PFSK-1 (cell line): ENCODE data around the gene ADCYAP1R1.

Source experiments
- FOXP2 ChIP-seq: optimal IDR thresholded peaks from 2 replicates; pipeline ENCODE3; 2011; ENCODE audit warnings: borderline replicate concordance, control low read depth, inconsistent platforms; ENCODE audit not compliant: insufficient read depth; ENCODE audit errors: extremely low read length, extremely low read depth
- POLR2AphosphoS5 ChIP-seq: IDR thresholded peaks from 2 replicates; pipeline ENCODE4 v1.6.1; 2012; ENCODE audit warnings: low read depth, mild to moderate bottlenecking, control low read depth, low read length, moderate library complexity
- REST ChIP-seq, 2 experiments: IDR thresholded peaks; 2 replicates each; pipeline versions ENCODE4 v1.6.1 to v1.8.0; 2011 to 2012; ENCODE audit warnings: low read depth in 2 of 2, low read length in 2 of 2, control low read depth in 1 of 2, inconsistent platforms in 1 of 2, mild to moderate bottlenecking in 1 of 2, moderate library complexity in 1 of 2; ENCODE audit not compliant: insufficient read depth in 1 of 2
- SIN3A ChIP-seq: IDR thresholded peaks from 2 replicates; pipeline ENCODE4 v1.6.1; 2012; ENCODE audit warnings: mild to moderate bottlenecking, low read length, moderate library complexity, borderline replicate concordance; ENCODE audit not compliant: insufficient read depth
- TAF1 ChIP-seq: IDR thresholded peaks from 2 replicates; pipeline ENCODE4 v1.6.1; 2012; ENCODE audit warnings: low read length, control low read depth, borderline replicate concordance; ENCODE audit not compliant: insufficient read depth

The ADCYAP1R1 gene

GRCh38 chr7:31126976-31127375 is 74.9 kb downstream of the ADCYAP1R1 start:
- TF ChIP-seq SIN3A (no peak), POLR2AphosphoS5 (no peak), FOXP2 (no peak), REST (IDR thresholded peaks at IDR 0.05; ENCODE audit: insufficient read depth in 1 of 2, low read depth in 2 of 2, low read length in 2 of 2) (no peak), TAF1 (no peak)

GRCh38 chr7:31129067-31129466 is 77.0 kb downstream of the ADCYAP1R1 start:
- TF ChIP-seq FOXP2 = no peak
- TF ChIP-seq POLR2AphosphoS5 = no peak
- TF ChIP-seq REST (IDR thresholded peaks at IDR 0.05; ENCODE audit: insufficient read depth in 1 of 2, low read depth in 2 of 2, low read length in 2 of 2) = no peak
- TF ChIP-seq SIN3A = no peak
- TF ChIP-seq TAF1 = no peak

- TF ChIP-seq FOXP2 (no peak), SIN3A (no peak), TAF1 (no peak), POLR2AphosphoS5 (no peak)
Observed at GRCh38 chr7:31133497-31133896, 81.4 kb downstream of the ADCYAP1R1 start.

GRCh38 chr7:31134246-31135188 is 82.4 kb downstream of the ADCYAP1R1 start:
- TF ChIP-seq REST (IDR thresholded peaks at IDR 0.05; ENCODE audit: insufficient read depth in 1 of 2, low read depth in 2 of 2, low read length in 2 of 2) (no peak), SIN3A (no peak), POLR2AphosphoS5 (no peak), FOXP2 (no peak), TAF1 (no peak)

GRCh38 chr7:31137234-31137633 is 85.1 kb downstream of the ADCYAP1R1 start:
- TF ChIP-seq TAF1 (no peak), SIN3A (no peak), POLR2AphosphoS5 (no peak), REST (IDR thresholded peaks at IDR 0.05; ENCODE audit: insufficient read depth in 1 of 2, low read depth in 2 of 2, low read length in 2 of 2) (no peak), FOXP2 (no peak)
